Thyroid gland (tissue), 4 donors: ENCODE data around the gene TTF2. TPM values are rescaled to one million over a fixed set of nuclear protein-coding genes. Genes with fewer than 3 reads are reported as not detected.

Source experiments
- DNase-seq, 2 donors: peaks; one replicate each; pipeline ENCODE4 v3.0.0-alpha.2; 2019
- H3K27ac ChIP-seq, 3 donors: fragments of 200-600 bp; sonication (generic); 1 replicate in 2 of 3; 2 replicates in 1 of 3; pipeline ENCODE4 v1.5.1; 2016 to 2019; ENCODE audit warnings: mild to moderate bottlenecking in 1 of 3, moderate library complexity in 1 of 3
- H3K27me3 ChIP-seq: fragments of 200-600 bp; sonication (generic); one replicate; pipeline ENCODE4 v1.5.1; 2019
- H3K36me3 ChIP-seq, 2 donors: fragments of 200-600 bp; sonication (generic); one replicate each; pipeline ENCODE4 v1.5.1; 2016 to 2019
- H3K4me1 ChIP-seq, 2 donors: fragments of 200-600 bp; sonication (generic); one replicate each; pipeline ENCODE4 v1.5.1; 2017 to 2019
- H3K4me3 ChIP-seq, 3 donors: fragments of 200-600 bp; sonication (generic); replicated peaks in 1 of 3; 1 replicate in 2 of 3; 2 replicates in 1 of 3; pipeline ENCODE4 v1.5.1; 2016; ENCODE audit warnings: mild to moderate bottlenecking in 1 of 3
- H3K9me3 ChIP-seq: fragments of 200-600 bp; sonication (generic); one replicate; pipeline ENCODE4 v1.5.1; 2017
- CTCF ChIP-seq, 6 experiments: fragments of 200-600 bp in 3 of 6; fragments of 450-650 bp in 3 of 6; sonication (generic) in 3 of 6; IDR thresholded peaks; one replicate each; pipeline ENCODE4 v1.5.1; 2016 to 2019; ENCODE audit warnings: antibody characterized with exemption in 6 of 6, mild to moderate bottlenecking in 2 of 6, inconsistent platforms in 1 of 6, moderate library complexity in 1 of 6
- POLR2A ChIP-seq, 2 donors: fragments of 450-650 bp; IDR thresholded peaks; one replicate each; pipeline ENCODE4 v1.6.1; 2017; ENCODE audit warnings: antibody characterized with exemption in 2 of 2, mild to moderate bottlenecking in 2 of 2, moderate library complexity in 1 of 2
- WGBS, 2 donors: methylation state at CpG; one replicate each; pipeline ENCODE4 v1.1.5; 2017; 5-methylcytosine and 5-hydroxymethylcytosine counted together
- intact Hi-C: fragments of 100-400 bp; cut with DNase I; formaldehyde crosslinking; loops from one replicate; pipeline ENCODE4 v1.15.1; 2023
- total RNA-seq, 4 donors: library from RNA; depleted of rRNA; stranded (reverse); fragments of >200 nt; gene quantifications; one replicate each; pipeline ENCODE4 v1.2.3, GENCODE V29; 2016

TTF2 gene
- total RNA-seq, 4 donors from 2014 or later: 6.0 to 32.3 (median 17.2) TPM

GRCh38 chr1:117068580-117068979 lies 8.5 kb downstream of the TTF2 start:
- no peak for DNase-seq
- Histone ChIP-seq H3K27ac (no peak overlapping the region), H3K36me3 (no peaks in the 10 kb centered on the region), H3K27me3 (no peaks in the 10 kb centered on the region), H3K4me3 (no peak overlapping the region), H3K4me1 (no peaks in the 10 kb centered on the region), H3K9me3 (no peaks in the 10 kb centered on the region)
- intact Hi-C loops: loop anchor here (5.0 kb wide), 2 partner anchors 54 to 219 kb away; partner anchors contain the start of gene TRIM45
- TF ChIP-seq POLR2A (IDR thresholded peaks at IDR 0.05) (no peak), CTCF (IDR thresholded peaks at IDR 0.05) (no peak)
- 92 to 95% methylated on average over 5 of the region's 5 CpGs for WGBS, 2 donors

- no peaks in the 10 kb centered on the region for H3K27me3 ChIP-seq
- H3K27ac ChIP-seq: no peak overlapping the region
- WGBS, 2 donors: 90 to 91% methylated on average over 4 of the region's 4 CpGs
- DNase-seq: no peak
- no peaks in the 10 kb centered on the region for H3K36me3 ChIP-seq
- no peaks in the 10 kb centered on the region for H3K9me3 ChIP-seq
- no peaks in the 10 kb centered on the region for H3K4me1 ChIP-seq
- intact Hi-C loops: loop anchor here (5.0 kb wide), 2 partner anchors 53 to 218 kb away; partner anchors contain the start of gene TRIM45
- no peak overlapping the region for H3K4me3 ChIP-seq
- TF ChIP-seq CTCF (IDR thresholded peaks at IDR 0.05) (no peak), POLR2A (IDR thresholded peaks at IDR 0.05) (no peak)
These were observed 9.2 kb downstream of the TTF2 start for GRCh38 chr1:117069220-117069844.

- WGBS, 2 donors: 88 to 93% methylated on average over 2 of the region's 2 CpGs
- intact Hi-C loops: no loop called here
These were observed 10.0 kb downstream of the TTF2 start for GRCh38 chr1:117070124-117070523.

GRCh38 chr1:117076648-117077047 lies 16.5 kb downstream of the TTF2 start:
- Histone ChIP-seq H3K36me3 (peaks cover 0 to 23% of the 10 kb centered on the region in 2 donors), H3K27ac (no peak overlapping the region), H3K27me3 (no peaks in the 10 kb centered on the region), H3K9me3 (no peaks in the 10 kb centered on the region), H3K4me3 (no peak overlapping the region), H3K4me1 (no peaks in the 10 kb centered on the region)
- intact Hi-C loops: no loop called here
- 96 to 97% methylated on average over 5 of the region's 5 CpGs for WGBS, 2 donors
- no peak for DNase-seq
- TF ChIP-seq CTCF (IDR thresholded peaks at IDR 0.05): no peak
- no peak for TF ChIP-seq POLR2A (IDR thresholded peaks at IDR 0.05)

More at GRCh38 chr1:117070124-117070523, 10.0 kb downstream of the TTF2 start:
- Histone ChIP-seq H3K36me3 (peaks cover 0 to 2% of the 10 kb centered on the region in 2 donors), H3K4me1 (no peaks in the 10 kb centered on the region), H3K4me3 (no peak overlapping the region), H3K27me3 (no peaks in the 10 kb centered on the region), H3K9me3 (no peaks in the 10 kb centered on the region), H3K27ac (no peak overlapping the region)
- no peak for TF ChIP-seq POLR2A (IDR thresholded peaks at IDR 0.05)
- no peak for TF ChIP-seq CTCF (IDR thresholded peaks at IDR 0.05)
- no peak for DNase-seq

GRCh38 chr1:117077267-117077666 lies 17.1 kb downstream of the TTF2 start:
- DNase-seq: no peak
- H3K4me1 ChIP-seq: no peaks in the 10 kb centered on the region
- H3K27ac ChIP-seq: no peak overlapping the region
- TF ChIP-seq POLR2A (IDR thresholded peaks at IDR 0.05) (no peak), CTCF (IDR thresholded peaks at IDR 0.05) (no peak)
- H3K9me3 ChIP-seq: no peaks in the 10 kb centered on the region
- 55 to 72% methylated on average over 3 of the region's 3 CpGs for WGBS, 2 donors
- no peak overlapping the region for H3K4me3 ChIP-seq
- no peaks in the 10 kb centered on the region for H3K27me3 ChIP-seq
- peaks cover 0 to 30% of the 10 kb centered on the region in 2 donors for H3K36me3 ChIP-seq
- intact Hi-C loops: no loop called here
